Trophoblast cell (in vitro differentiated cells and primary cell): ENCODE measurements around the gene VWC2.

Experiments
- DNase-seq, 2 donors: peaks; one replicate each; pipeline ENCODE4 v3.0.0-alpha.2; 2016
- H2AFZ ChIP-seq: 2 replicates; pipeline ENCODE4 v1.6.1; 2013; ENCODE audit warnings: low read length, moderate library complexity, mild to moderate bottlenecking; ENCODE audit not compliant: insufficient read depth, poor library complexity
- H2AK5ac ChIP-seq: 2 replicates; pipeline ENCODE4 v1.6.1; 2013; ENCODE audit warnings: mild to moderate bottlenecking, low read length
- H2BK120ac ChIP-seq: 2 replicates; pipeline ENCODE4 v1.6.1; 2013; ENCODE audit warnings: low read length, mild to moderate bottlenecking, moderate library complexity; ENCODE audit not compliant: insufficient read depth, poor library complexity
- H2BK12ac ChIP-seq: 2 replicates; pipeline ENCODE4 v1.6.1; 2013; ENCODE audit warnings: mild to moderate bottlenecking, low read length, moderate library complexity
- H2BK5ac ChIP-seq: 2 replicates; pipeline ENCODE4 v1.6.1; 2013; ENCODE audit warnings: low read length, low read depth, moderate library complexity, mild to moderate bottlenecking; ENCODE audit not compliant: poor library complexity
- H3K14ac ChIP-seq: 2 replicates; pipeline ENCODE4 v1.6.1; 2013; ENCODE audit warnings: mild to moderate bottlenecking, low read length
- H3K18ac ChIP-seq: 2 replicates; pipeline ENCODE4 v1.6.1; 2013; ENCODE audit warnings: mild to moderate bottlenecking, low read length
- H3K23ac ChIP-seq: 2 replicates; pipeline ENCODE4 v1.6.1; 2013; ENCODE audit warnings: low read length
- H3K27ac ChIP-seq: 2 replicates; pipeline ENCODE4 v1.5.1; 2013; ENCODE audit warnings: low read depth, mild to moderate bottlenecking, inconsistent platforms, low read length, moderate library complexity
- H3K27me3 ChIP-seq: 2 replicates; pipeline ENCODE4 v1.6.1; 2013; ENCODE audit warnings: inconsistent platforms, mild to moderate bottlenecking, low read length, moderate library complexity; ENCODE audit not compliant: insufficient read depth
- H3K36me3 ChIP-seq, 2 experiments: 1 replicate in 1 of 2; 2 replicates in 1 of 2; pipeline ENCODE4 v1.6.1; 2013; ENCODE audit warnings: low read length in 2 of 2, mild to moderate bottlenecking in 2 of 2, moderate library complexity in 1 of 2; ENCODE audit not compliant: insufficient read depth in 2 of 2, control insufficient read depth in 1 of 2
- H3K4ac ChIP-seq: 2 replicates; pipeline ENCODE4 v1.6.1; 2013; ENCODE audit warnings: low read depth, mild to moderate bottlenecking, low read length, moderate library complexity
- H3K4me1 ChIP-seq, 2 experiments: 1 replicate in 1 of 2; 2 replicates in 1 of 2; pipeline ENCODE4 v1.6.1; 2013; ENCODE audit warnings: low read length in 2 of 2, mild to moderate bottlenecking in 2 of 2, moderate library complexity in 1 of 2; ENCODE audit not compliant: insufficient read depth in 2 of 2, control insufficient read depth in 1 of 2
- H3K4me2 ChIP-seq: 2 replicates; pipeline ENCODE4 v1.6.1; 2013; ENCODE audit warnings: inconsistent platforms, mild to moderate bottlenecking, low read length, moderate library complexity
- H3K4me3 ChIP-seq: 2 replicates; pipeline ENCODE4 v1.5.1; 2013; ENCODE audit warnings: mild to moderate bottlenecking, low read depth, low read length, inconsistent platforms
- H3K79me1 ChIP-seq: one replicate; pipeline ENCODE4 v1.6.1; 2013; ENCODE audit warnings: low read length
- H3K79me2 ChIP-seq: 2 replicates; pipeline ENCODE4 v1.6.1; 2013; ENCODE audit warnings: low read length, mild to moderate bottlenecking; ENCODE audit not compliant: control insufficient read depth, insufficient read depth, poor library complexity
- H3K9ac ChIP-seq: 2 replicates; pipeline ENCODE4 v1.6.1; 2013; ENCODE audit warnings: mild to moderate bottlenecking, low read length
- H3K9me3 ChIP-seq: 2 replicates; pipeline ENCODE4 v1.6.1; 2013; ENCODE audit warnings: low read depth, mild to moderate bottlenecking, control low read depth, inconsistent platforms, low read length; ENCODE audit not compliant: insufficient read depth
- H4K12ac ChIP-seq: 2 replicates; pipeline ENCODE4 v1.6.1; 2013; ENCODE audit warnings: low read depth, mild to moderate bottlenecking, low read length, moderate library complexity
- H4K8ac ChIP-seq: 2 replicates; pipeline ENCODE4 v1.6.1; 2013; ENCODE audit warnings: low read depth, mild to moderate bottlenecking, low read length, moderate library complexity
- H4K91ac ChIP-seq: one replicate; pipeline ENCODE4 v1.6.1; 2013; ENCODE audit warnings: low read depth, mild to moderate bottlenecking, low read length, moderate library complexity
- WGBS: extraction: QIAGEN DNeasy Blood & Tissue Kit; methylation state at CpG from one replicate; pipeline ENCODE4 v1.1.7; 2013; ENCODE audit warnings: missing lambda C conversion rate; ENCODE audit not compliant: insufficient read length, insufficient coverage; ENCODE audit errors: extremely low coverage; 5-methylcytosine and 5-hydroxymethylcytosine counted together

Gene VWC2

GRCh38 chr7:49768835-49769234 is 4.6 kb upstream of the VWC2 start:
- H3K9ac ChIP-seq: no peak overlapping the region
- no peaks in the 10 kb centered on the region for H3K79me1 ChIP-seq
- no peak overlapping the region for H2BK120ac ChIP-seq
- H2AFZ ChIP-seq: no peak overlapping the region
- H4K8ac ChIP-seq: no peak overlapping the region
- H3K4me3 ChIP-seq: no peak overlapping the region
- no peak for DNase-seq
- no peaks in the 10 kb centered on the region for H3K9me3 ChIP-seq
- no CpG with 5 or more reads among the region's 3 CpGs for WGBS
- no peak overlapping the region for H2AK5ac ChIP-seq
- no peak overlapping the region for H3K27ac ChIP-seq
- H2BK5ac ChIP-seq: no peak overlapping the region
- no peak overlapping the region for H4K91ac ChIP-seq
- H3K27me3 ChIP-seq: peaks cover 9% of the 10 kb centered on the region
- no peaks in the 10 kb centered on the region for H3K79me2 ChIP-seq
- H3K4me1 ChIP-seq: peaks cover 0 to 3% of the 10 kb centered on the region in 2 experiments
- H3K4me2 ChIP-seq: no peak overlapping the region
- no peaks in the 10 kb centered on the region for H3K36me3 ChIP-seq
- no peak overlapping the region for H3K18ac ChIP-seq
- no peak overlapping the region for H3K4ac ChIP-seq
- H3K23ac ChIP-seq: no peak overlapping the region
- no peak overlapping the region for H2BK12ac ChIP-seq
- no peak overlapping the region for H3K14ac ChIP-seq
- no peak overlapping the region for H4K12ac ChIP-seq

DNA sequence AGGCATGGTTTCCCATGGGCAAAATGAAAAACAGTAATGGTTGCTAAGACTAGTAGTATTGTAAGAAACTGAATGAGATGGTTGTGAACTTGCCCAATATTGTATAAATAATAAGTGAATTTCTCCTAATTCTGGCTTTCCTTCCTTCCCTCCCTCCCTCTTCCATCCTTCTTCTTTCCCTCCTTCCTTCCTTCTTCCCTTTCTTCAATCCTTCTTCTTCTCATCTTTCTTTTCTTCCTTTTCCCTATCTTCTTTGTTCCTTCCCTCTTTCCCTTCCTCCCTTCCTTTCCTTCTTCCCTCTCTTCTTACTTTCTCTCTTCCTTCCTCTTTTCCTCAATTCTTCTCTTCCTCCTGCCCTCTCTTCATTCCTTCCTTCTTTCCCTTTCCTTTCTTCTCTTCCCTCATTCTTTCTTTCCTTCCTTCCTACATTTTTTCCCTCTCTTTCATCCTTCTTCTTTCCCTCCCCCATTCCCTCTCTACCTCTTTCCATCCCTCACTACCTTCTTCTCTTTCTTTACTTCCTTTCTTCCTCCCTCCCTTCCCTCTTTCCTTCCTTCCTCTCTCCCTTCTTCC is 4.1 kb upstream of the VWC2 start:
- Histone ChIP-seq H2BK12ac (no peak overlapping the region), H3K9ac (no peak overlapping the region), H2BK5ac (no peak overlapping the region), H4K8ac (no peak overlapping the region), H2AFZ (no peak overlapping the region), H3K4me1 (peaks cover 5 to 8% of the 10 kb centered on the region in 2 experiments), H3K4me2 (no peak overlapping the region), H3K4ac (no peak overlapping the region), H3K18ac (no peak overlapping the region), H3K9me3 (no peaks in the 10 kb centered on the region), H4K12ac (no peak overlapping the region), H3K23ac (no peak overlapping the region), H2AK5ac (no peak overlapping the region), H3K79me2 (no peaks in the 10 kb centered on the region), H3K27ac (no peak overlapping the region), H4K91ac (no peak overlapping the region), H3K36me3 (no peaks in the 10 kb centered on the region), H3K4me3 (no peak overlapping the region), H3K27me3 (peaks cover 14% of the 10 kb centered on the region), H3K14ac (no peak overlapping the region), H3K79me1 (no peaks in the 10 kb centered on the region), H2BK120ac (no peak overlapping the region)
- DNase-seq: no peak

- Histone ChIP-seq H2AK5ac (no peak overlapping the region), H2BK120ac (no peak overlapping the region), H3K4me3 (no peak overlapping the region), H4K8ac (no peak overlapping the region), H3K4me2 (no peak overlapping the region), H3K4me1 (peaks cover 14 to 20% of the 10 kb centered on the region in 2 experiments), H3K36me3 (no peaks in the 10 kb centered on the region), H3K79me2 (no peaks in the 10 kb centered on the region), H2BK5ac (no peak overlapping the region), H4K12ac (no peak overlapping the region), H3K27ac (no peak overlapping the region), H3K18ac (no peak overlapping the region), H4K91ac (no peak overlapping the region), H3K14ac (no peak overlapping the region), H3K4ac (no peak overlapping the region), H3K23ac (no peak overlapping the region), H3K9ac (no peak overlapping the region), H3K9me3 (peaks cover 2% of the 10 kb centered on the region), H3K79me1 (no peaks in the 10 kb centered on the region), H3K27me3 (peaks cover 28% of the 10 kb centered on the region), H2BK12ac (no peak overlapping the region), H2AFZ (no peak overlapping the region)
- WGBS: no CpG with 5 or more reads among the region's 4 CpGs
- DNase-seq: no peak
Measured at GRCh38 chr7:49770838-49771237, 2.6 kb upstream of the VWC2 start.

DNA sequence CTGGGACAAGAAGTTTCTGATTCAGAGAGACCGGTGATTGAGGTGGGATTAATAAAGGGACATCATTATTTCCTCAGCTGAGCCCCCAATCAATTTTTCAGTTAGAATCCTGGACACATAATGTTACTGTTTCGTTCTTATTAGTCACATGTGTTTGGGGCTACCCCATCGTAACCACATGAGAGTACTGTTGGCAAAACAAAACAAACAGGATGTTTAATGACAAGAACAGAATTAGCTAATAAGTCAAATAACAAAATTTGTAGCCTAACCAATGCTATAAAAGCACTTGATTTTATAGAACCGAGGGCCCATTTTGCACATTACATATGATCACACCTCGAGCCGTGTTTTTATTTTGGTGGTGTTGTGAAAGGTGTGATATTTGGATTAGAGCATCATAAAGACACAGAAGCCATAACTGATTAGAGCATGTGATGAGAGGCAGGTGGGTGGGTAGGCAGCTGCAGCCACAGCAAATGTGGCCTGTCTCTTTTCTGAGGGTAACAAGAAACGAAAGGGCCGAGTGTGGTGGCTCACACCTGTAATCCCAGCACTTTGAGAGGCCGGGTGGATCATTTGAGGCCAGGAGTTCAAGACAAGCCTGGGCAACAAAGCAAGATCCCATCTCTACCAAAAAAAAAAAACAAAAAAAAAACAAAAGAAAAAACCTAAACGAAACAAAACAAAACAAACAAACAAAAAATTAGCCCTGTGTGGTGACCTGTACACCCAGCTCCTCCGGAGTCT is 1.8 kb upstream of the VWC2 start:
- Histone ChIP-seq H2AK5ac (no peak overlapping the region), H3K79me1 (no peaks in the 10 kb centered on the region), H3K4me2 (no peak overlapping the region), H3K36me3 (no peaks in the 10 kb centered on the region), H4K91ac (no peak overlapping the region), H4K12ac (no peak overlapping the region), H3K23ac (no peak overlapping the region), H3K9ac (no peak overlapping the region), H4K8ac (no peak overlapping the region), H3K4me1 (peaks cover 14 to 21% of the 10 kb centered on the region in 2 experiments), H3K18ac (no peak overlapping the region), H3K4ac (no peak overlapping the region), H2AFZ (no peak overlapping the region), H3K4me3 (no peak overlapping the region), H2BK120ac (no peak overlapping the region), H3K14ac (no peak overlapping the region), H3K9me3 (peaks cover 4% of the 10 kb centered on the region), H2BK12ac (no peak overlapping the region), H2BK5ac (no peak overlapping the region), H3K27me3 (peaks cover 31% of the 10 kb centered on the region), H3K27ac (no peak overlapping the region), H3K79me2 (no peaks in the 10 kb centered on the region)
- DNase-seq: no peak
- WGBS: no CpG with 5 or more reads among the region's 11 CpGs
